Gastrocnemius medialis (tissue), 4 donors: ENCODE data around the gene RAI1.

Experiments
- CTCF ChIP-seq, 5 experiments: fragments of 450-650 bp in 3 of 5; fragments of 200-600 bp in 2 of 5; sonication (generic) in 2 of 5; IDR thresholded peaks in 4 of 5; conservative IDR thresholded peaks in 1 of 5; 1 replicate in 4 of 5; 2 replicates in 1 of 5; pipeline ENCODE4 v1.5.1; 2016 to 2019; ENCODE audit warnings: antibody characterized with exemption in 5 of 5, mild to moderate bottlenecking in 3 of 5, moderate library complexity in 3 of 5
- POLR2A ChIP-seq, 2 donors: fragments of 450-650 bp; IDR thresholded peaks; one replicate each; pipeline ENCODE4 v1.6.1; 2017; ENCODE audit warnings: antibody characterized with exemption in 2 of 2, mild to moderate bottlenecking in 2 of 2, moderate library complexity in 2 of 2

DNA sequence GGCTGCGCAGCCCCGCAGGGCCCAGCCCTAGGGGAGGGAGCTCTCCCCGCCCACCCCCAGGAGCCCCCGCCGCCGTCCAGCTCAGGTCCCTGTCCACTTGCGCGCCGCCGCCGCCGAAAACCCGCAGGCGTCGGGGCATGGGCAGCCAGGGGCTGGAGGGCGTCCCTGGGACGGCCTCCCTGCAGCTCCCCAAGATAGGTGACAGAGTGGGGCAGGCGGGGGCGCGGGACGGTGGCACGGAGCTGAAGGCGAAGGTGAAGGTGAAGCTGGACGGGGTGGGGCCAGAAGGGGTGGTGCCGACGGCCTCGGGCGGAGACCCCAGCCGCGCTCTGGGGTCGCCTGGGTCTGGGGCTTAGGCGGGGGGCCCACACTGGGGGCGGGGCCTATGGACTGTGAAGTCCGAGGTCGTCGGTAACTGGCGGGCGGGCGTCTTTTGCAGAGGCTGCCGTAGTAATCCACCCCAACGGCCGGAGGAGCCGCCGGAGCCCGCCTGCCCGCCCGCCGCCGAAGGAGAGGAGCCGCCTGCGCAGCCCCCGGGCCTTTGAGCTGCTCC, 128.3 kb downstream of the RAI1 start:
- TF ChIP-seq CTCF (IDR thresholded peaks at IDR 0.05 in 4 of 5, conservative IDR thresholded peaks at IDR 0.05 in 1 of 5) (no peak), POLR2A (IDR thresholded peaks at IDR 0.05) (no peak)
